Peyer's patch (tissue), 4 donors: ENCODE data around the gene SMAD3. TPM values are rescaled to one million over a fixed set of nuclear protein-coding genes. Genes with fewer than 3 reads are reported as not detected.

Experiments
- DNase-seq, 3 donors: peaks; one replicate each; pipeline ENCODE4 v3.0.0-alpha.2; 2017 to 2019
- H3K27ac ChIP-seq, 4 donors: fragments of 200-600 bp; sonication (generic); one replicate each; pipeline ENCODE4 v1.5.1; 2016 to 2019
- H3K27me3 ChIP-seq, 2 donors: fragments of 200-600 bp; sonication (generic); one replicate each; pipeline ENCODE4 v1.5.1; 2019
- H3K36me3 ChIP-seq, 3 donors: fragments of 200-600 bp; sonication (generic); one replicate each; pipeline ENCODE4 v1.5.1; 2016 to 2019
- H3K4me1 ChIP-seq, 4 donors: fragments of 200-600 bp; sonication (generic); one replicate each; pipeline ENCODE4 v1.5.1; 2016 to 2019
- H3K4me3 ChIP-seq, 4 donors: fragments of 200-600 bp; sonication (generic); 1 replicate in 3 of 4; 2 replicates in 1 of 4; pipeline ENCODE4 v1.5.1; 2016 to 2019; ENCODE audit warnings: mild to moderate bottlenecking in 1 of 4
- H3K9me3 ChIP-seq, 4 donors: fragments of 200-600 bp; sonication (generic); one replicate each; pipeline ENCODE4 v1.5.1; 2016 to 2019; ENCODE audit warnings: mild to moderate bottlenecking in 1 of 4
- POLR2A ChIP-seq, 2 donors: fragments of 450-650 bp; IDR thresholded peaks; one replicate each; pipeline ENCODE4 v1.5.1; 2017; ENCODE audit warnings: antibody characterized with exemption in 2 of 2, mild to moderate bottlenecking in 2 of 2, moderate library complexity in 2 of 2
- total RNA-seq, 4 donors: library from RNA; depleted of rRNA; stranded (reverse); fragments of >200 nt; gene quantifications; one replicate each; pipeline ENCODE4 v1.1.0, GENCODE V29; 2016
- TF ChIP-seq, protein P1 (sequence below), 6 experiments: fragments of 450-650 bp in 4 of 6; fragments of 200-600 bp in 2 of 6; sonication (generic) in 1 of 6; IDR thresholded peaks; one replicate each; pipeline ENCODE4 v1.5.1; 2017 to 2019; ENCODE audit warnings: antibody characterized with exemption in 6 of 6, mild to moderate bottlenecking in 3 of 6, moderate library complexity in 1 of 6

SMAD3 gene
- total RNA-seq, 4 donors from 2014 or later, result 43.7 to 80.0 (median 60.2) TPM

DNA sequence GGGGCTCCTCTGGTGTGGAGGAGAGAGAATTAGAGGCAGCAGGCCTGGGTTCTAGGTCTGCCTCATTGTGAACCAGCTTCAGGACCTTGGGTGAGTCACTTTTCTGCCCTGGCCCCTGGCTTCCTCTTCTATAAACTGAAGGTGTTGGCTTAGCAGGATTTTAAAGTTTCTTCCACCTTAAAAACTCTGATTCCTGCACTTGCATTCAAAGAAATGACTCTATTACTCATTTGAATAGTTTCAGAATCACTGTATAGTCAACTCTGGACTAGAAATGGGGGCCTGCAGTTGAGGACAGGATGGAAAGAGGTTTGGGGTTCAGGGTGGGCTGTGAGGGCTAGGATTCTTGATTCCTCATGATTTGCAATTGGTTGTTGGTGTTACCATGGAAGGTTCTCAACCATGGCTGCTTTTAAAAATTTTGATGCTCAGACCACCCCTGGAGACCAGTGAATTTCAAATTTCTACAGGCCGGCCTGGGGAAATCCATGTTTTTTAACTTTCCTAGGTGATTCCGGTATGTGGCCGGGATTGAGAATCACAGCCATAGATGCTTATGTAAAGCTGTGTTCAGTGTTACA is 19.9 kb downstream of the SMAD3 start:
- H3K4me3 ChIP-seq, result no peak overlapping the region
- H3K36me3 ChIP-seq, result no peaks in the 10 kb centered on the region
- H3K4me1 ChIP-seq, result peaks cover 3 to 93% (median 42%) of the 10 kb centered on the region in 4 donors
- H3K27ac ChIP-seq, result peak overlapping the region in 3 of 4 donors; percentile 16 to 71 (median 51)
- H3K9me3 ChIP-seq, result no peaks in the 10 kb centered on the region
- TF ChIP-seq, protein P1, sequence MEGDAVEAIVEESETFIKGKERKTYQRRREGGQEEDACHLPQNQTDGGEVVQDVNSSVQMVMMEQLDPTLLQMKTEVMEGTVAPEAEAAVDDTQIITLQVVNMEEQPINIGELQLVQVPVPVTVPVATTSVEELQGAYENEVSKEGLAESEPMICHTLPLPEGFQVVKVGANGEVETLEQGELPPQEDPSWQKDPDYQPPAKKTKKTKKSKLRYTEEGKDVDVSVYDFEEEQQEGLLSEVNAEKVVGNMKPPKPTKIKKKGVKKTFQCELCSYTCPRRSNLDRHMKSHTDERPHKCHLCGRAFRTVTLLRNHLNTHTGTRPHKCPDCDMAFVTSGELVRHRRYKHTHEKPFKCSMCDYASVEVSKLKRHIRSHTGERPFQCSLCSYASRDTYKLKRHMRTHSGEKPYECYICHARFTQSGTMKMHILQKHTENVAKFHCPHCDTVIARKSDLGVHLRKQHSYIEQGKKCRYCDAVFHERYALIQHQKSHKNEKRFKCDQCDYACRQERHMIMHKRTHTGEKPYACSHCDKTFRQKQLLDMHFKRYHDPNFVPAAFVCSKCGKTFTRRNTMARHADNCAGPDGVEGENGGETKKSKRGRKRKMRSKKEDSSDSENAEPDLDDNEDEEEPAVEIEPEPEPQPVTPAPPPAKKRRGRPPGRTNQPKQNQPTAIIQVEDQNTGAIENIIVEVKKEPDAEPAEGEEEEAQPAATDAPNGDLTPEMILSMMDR (IDR thresholded peaks at IDR 0.05), result no peak
- no peak for TF ChIP-seq POLR2A (IDR thresholded peaks at IDR 0.05)
- no peaks in the 10 kb centered on the region for H3K27me3 ChIP-seq
- no peak for DNase-seq

DNA sequence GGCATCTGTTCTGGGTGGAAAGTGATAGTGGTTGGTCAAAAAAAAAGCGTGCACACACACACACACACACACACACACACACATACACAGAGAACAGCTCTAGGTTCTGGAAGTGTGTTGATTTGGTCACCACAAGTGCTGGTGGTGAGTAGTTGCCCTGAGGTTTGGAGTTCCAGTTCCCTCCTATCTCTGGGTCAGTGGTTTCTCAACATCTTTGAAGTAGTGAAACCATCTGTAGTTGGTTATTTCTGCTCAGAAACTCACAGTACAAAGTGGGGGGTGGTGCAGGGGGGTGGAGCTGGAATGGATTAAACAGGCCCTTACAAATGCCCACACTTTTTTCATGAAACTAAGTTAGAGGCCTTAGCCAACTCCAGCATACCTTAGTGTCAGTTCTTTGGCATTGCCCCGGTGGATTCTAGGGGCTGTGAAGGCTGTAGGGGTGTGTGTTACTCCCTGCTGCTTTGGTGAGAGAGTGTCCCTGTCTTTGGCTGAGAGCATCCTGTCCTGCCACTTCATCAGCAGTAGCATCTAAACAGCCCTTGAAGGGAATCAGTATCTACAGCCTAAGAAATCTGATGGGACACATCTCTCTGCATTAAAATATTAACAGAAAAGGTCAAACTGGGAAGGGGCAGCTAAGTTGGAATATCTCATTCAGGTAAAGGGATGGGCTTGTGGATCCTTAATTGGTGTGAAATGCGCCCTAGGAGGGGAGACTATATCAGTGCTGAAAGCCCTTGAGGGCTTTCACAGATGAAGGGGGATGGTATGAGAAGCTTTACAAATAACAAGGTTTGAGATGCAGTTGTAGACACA is 20.6 kb downstream of the SMAD3 start:
- TF ChIP-seq, protein P1 (IDR thresholded peaks at IDR 0.05), result no peak
- no peak for TF ChIP-seq POLR2A (IDR thresholded peaks at IDR 0.05)
- H3K36me3 ChIP-seq, result no peaks in the 10 kb centered on the region
- DNase-seq, result peak in 2 of 3 donors; percentile 75 to 77
- peaks cover 3 to 93% (median 41%) of the 10 kb centered on the region in 4 donors for H3K4me1 ChIP-seq
- no peaks in the 10 kb centered on the region for H3K9me3 ChIP-seq
- no peak overlapping the region for H3K4me3 ChIP-seq
- H3K27ac ChIP-seq, result peak overlapping the region in 3 of 4 donors; percentile 26 to 71 (median 51)
- H3K27me3 ChIP-seq, result no peaks in the 10 kb centered on the region

DNA sequence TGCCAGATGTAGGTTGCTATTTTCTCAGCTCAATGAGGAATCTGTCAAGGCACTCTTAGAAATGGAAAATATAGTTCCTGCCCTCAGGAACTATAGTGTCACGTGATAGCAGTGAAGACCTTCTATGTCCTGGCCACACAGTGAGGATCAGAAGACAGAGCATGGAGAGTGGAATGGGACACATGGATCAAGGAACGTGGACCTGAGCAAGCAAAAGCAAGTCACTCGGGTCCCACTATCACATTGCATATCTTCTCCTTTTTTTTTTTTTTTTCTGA is 21.2 kb downstream of the SMAD3 start:
- H3K4me3 ChIP-seq, result no peak overlapping the region
- peak overlapping the region in 2 of 4 donors; percentile 51 to 71 for H3K27ac ChIP-seq
- H3K4me1 ChIP-seq, result peaks cover 3 to 93% (median 40%) of the 10 kb centered on the region in 4 donors
- no peaks in the 10 kb centered on the region for H3K27me3 ChIP-seq
- H3K9me3 ChIP-seq, result no peaks in the 10 kb centered on the region
- no peaks in the 10 kb centered on the region for H3K36me3 ChIP-seq
- DNase-seq, result no peak
- TF ChIP-seq, protein P1 (IDR thresholded peaks at IDR 0.05), result no peak
- TF ChIP-seq POLR2A (IDR thresholded peaks at IDR 0.05), result no peak

DNA sequence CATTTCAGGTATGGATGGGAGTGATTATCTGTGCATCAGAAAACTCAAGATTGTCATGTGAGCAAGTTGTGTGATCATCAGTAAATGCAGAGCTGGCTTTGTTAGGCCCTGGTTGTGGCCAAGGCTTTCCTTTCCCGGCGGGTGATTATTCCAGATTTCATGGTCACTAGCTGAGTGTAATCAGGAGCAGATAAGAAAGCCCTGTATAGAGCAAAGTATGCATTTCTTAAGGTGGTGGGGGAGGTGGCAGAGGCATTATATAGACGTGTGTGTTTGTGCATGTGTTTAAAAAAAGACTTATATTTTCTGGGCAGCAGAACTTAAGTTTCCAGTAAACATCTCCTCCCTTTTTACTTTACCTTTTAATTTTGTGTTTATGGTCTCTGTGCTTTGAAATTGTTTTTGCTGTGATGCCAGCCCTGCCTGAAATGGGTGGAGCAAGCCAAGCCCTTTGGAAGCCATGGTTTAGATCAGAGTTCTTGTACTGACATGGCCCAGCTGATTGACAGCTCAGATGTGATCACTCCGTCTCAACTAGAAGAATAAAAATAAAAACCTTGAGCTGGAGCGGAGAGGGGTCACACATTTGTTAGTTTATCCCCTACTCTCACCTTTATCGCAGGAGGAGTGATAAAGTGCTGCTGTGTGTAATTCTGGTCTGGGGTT is 22.2 kb downstream of the SMAD3 start:
- H3K4me3 ChIP-seq, result no peak overlapping the region
- H3K4me1 ChIP-seq, result peaks cover 3 to 94% (median 39%) of the 10 kb centered on the region in 4 donors
- peak overlapping the region; percentile 6 to 75 (median 52) for H3K27ac ChIP-seq
- H3K36me3 ChIP-seq, result no peaks in the 10 kb centered on the region
- DNase-seq, result no peak
- no peak for TF ChIP-seq POLR2A (IDR thresholded peaks at IDR 0.05)
- TF ChIP-seq, protein P1 (IDR thresholded peaks at IDR 0.05), result no peak
- H3K9me3 ChIP-seq, result no peaks in the 10 kb centered on the region
- no peaks in the 10 kb centered on the region for H3K27me3 ChIP-seq

DNA sequence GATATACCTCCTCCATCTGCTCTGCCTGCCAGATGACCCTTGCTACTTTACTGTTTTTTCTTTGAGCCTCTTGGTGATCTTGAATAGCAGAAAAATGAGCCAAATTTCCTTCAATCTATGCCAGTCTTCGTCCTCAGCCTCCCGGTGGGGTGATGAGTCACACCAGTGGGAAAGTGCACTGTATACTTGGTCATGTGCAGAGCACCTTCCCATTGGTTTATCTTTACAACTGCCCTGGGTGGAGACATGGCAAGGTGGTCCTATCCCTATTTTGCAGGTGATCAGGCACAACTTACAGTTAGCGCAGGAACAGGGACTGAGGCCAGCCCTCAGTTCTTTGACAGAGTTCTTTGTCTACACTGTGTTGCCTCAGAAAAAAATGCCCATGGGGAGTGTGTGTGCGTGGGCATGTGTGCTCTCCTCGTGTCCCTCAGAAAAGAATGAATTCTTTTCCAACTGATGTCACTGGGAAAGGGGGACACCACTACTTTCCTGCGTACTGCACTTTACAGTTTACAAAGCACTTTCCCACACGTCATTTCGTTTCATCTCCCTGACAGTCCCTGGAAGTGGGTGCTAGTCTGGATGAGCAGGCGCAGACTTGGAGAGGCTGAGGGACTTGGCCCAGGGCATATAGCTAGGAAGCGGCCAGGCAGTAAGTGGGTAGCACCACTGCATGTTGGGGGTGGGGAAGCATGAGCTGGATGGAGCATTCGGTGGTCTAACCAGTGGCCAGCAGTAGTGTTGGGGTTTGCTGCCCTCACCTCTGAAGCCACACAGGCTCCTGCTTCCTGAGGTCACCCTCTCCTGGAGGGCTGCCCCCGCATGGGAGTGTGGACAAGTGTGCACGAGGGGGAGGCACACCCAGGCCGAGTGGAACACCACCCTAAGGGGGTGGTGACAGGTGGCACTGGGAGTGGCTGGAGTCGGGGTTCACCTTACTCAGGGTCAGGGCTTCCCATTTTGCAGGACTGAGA is 24.1 kb downstream of the SMAD3 start:
- TF ChIP-seq, protein P1 (IDR thresholded peaks at IDR 0.05), result no peak
- no peak for TF ChIP-seq POLR2A (IDR thresholded peaks at IDR 0.05)
- Histone ChIP-seq H3K27ac (peak overlapping the region in 2 of 4 donors; percentile 43 to 70), H3K36me3 (peaks cover 0 to 4% (median 0%) of the 10 kb centered on the region in 3 donors), H3K27me3 (no peaks in the 10 kb centered on the region), H3K4me1 (peaks cover 3 to 87% (median 39%) of the 10 kb centered on the region in 4 donors), H3K9me3 (no peaks in the 10 kb centered on the region), H3K4me3 (no peak overlapping the region)
- DNase-seq, result no peak
